HUES6 (cell line): ENCODE measurements around the gene PTCD3.

Experiments
- H3K27ac ChIP-seq: 2 replicates; pipeline ENCODE4 v1.7.0; 2013; ENCODE audit warnings: low read depth, mild to moderate bottlenecking, low read length, inconsistent platforms
- H3K27me3 ChIP-seq: 2 replicates; pipeline ENCODE4 v1.6.1; 2013; ENCODE audit warnings: low read length; ENCODE audit not compliant: control insufficient read depth, insufficient read depth
- H3K36me3 ChIP-seq: 2 replicates; pipeline ENCODE4 v1.6.1; 2013; ENCODE audit warnings: low read length; ENCODE audit not compliant: control insufficient read depth, insufficient read depth
- H3K4me1 ChIP-seq: 2 replicates; pipeline ENCODE4 v1.6.1; 2013; ENCODE audit warnings: low read length; ENCODE audit not compliant: control insufficient read depth, insufficient read depth
- H3K4me3 ChIP-seq: 2 replicates; pipeline ENCODE4 v1.5.1; 2013; ENCODE audit warnings: low read depth, low read length
- H3K9ac ChIP-seq: one replicate; pipeline ENCODE4 v1.6.1; 2013; ENCODE audit warnings: mild to moderate bottlenecking, low read length
- H3K9me3 ChIP-seq: 2 replicates; pipeline ENCODE4 v1.6.1; 2013; ENCODE audit warnings: low read depth, low read length; ENCODE audit not compliant: control insufficient read depth, insufficient read depth

Gene PTCD3

GRCh38 chr2:86087936-86088850 lies 17.8 kb upstream of the PTCD3 start:
- Histone ChIP-seq H3K4me1 (no peaks in the 10 kb centered on the region), H3K4me3 (no peak overlapping the region), H3K27me3 (no peaks in the 10 kb centered on the region), H3K27ac (no peak overlapping the region), H3K36me3 (peaks cover 84% of the 10 kb centered on the region), H3K9ac (no peak overlapping the region), H3K9me3 (no peaks in the 10 kb centered on the region)

- H3K36me3 ChIP-seq: peaks cover 83% of the 10 kb centered on the region
- H3K27ac ChIP-seq: no peak overlapping the region
Measured at GRCh38 chr2:86094229-86094628, 11.8 kb upstream of the PTCD3 start.

GRCh38 chr2:86097114-86097896 lies 8.7 kb upstream of the PTCD3 start:
- no peak overlapping the region for H3K9ac ChIP-seq
- no peak overlapping the region for H3K27ac ChIP-seq
- no peaks in the 10 kb centered on the region for H3K27me3 ChIP-seq
- H3K4me3 ChIP-seq: no peak overlapping the region
- H3K4me1 ChIP-seq: no peaks in the 10 kb centered on the region
- peaks cover 86% of the 10 kb centered on the region for H3K36me3 ChIP-seq
- H3K9me3 ChIP-seq: no peaks in the 10 kb centered on the region

More at GRCh38 chr2:86094229-86094628, 11.8 kb upstream of the PTCD3 start:
- H3K9ac ChIP-seq: no peak overlapping the region
- no peaks in the 10 kb centered on the region for H3K27me3 ChIP-seq
- H3K4me1 ChIP-seq: no peaks in the 10 kb centered on the region
- no peak overlapping the region for H3K4me3 ChIP-seq
- no peaks in the 10 kb centered on the region for H3K9me3 ChIP-seq

- Histone ChIP-seq H3K27me3 (no peaks in the 10 kb centered on the region), H3K27ac (no peak overlapping the region), H3K9ac (no peak overlapping the region), H3K4me3 (no peak overlapping the region), H3K9me3 (no peaks in the 10 kb centered on the region), H3K36me3 (peaks cover 86% of the 10 kb centered on the region), H3K4me1 (no peaks in the 10 kb centered on the region)
Measured at GRCh38 chr2:86097913-86098312, 8.1 kb upstream of the PTCD3 start.

- H3K9me3 ChIP-seq: no peaks in the 10 kb centered on the region
- H3K4me3 ChIP-seq: no peak overlapping the region
- H3K27me3 ChIP-seq: no peaks in the 10 kb centered on the region
- peaks cover 4% of the 10 kb centered on the region for H3K4me1 ChIP-seq
- H3K36me3 ChIP-seq: peaks cover 67% of the 10 kb centered on the region
- no peak overlapping the region for H3K9ac ChIP-seq
- H3K27ac ChIP-seq: no peak overlapping the region
Measured at GRCh38 chr2:86102157-86102556, 3.9 kb upstream of the PTCD3 start.

GRCh38 chr2:86105252-86105968 lies 625 bp upstream of the PTCD3 start, which contains the start of gene POLR1A:
Gene POLR1A, minus strand, starts transcription at chr2:86105886. Its CDS starts 110 bp downstream, at chr2:86105776.
- Histone ChIP-seq H3K9ac (peak within 1 kb of the TSS; percentile 99), H3K4me1 (peaks cover 8% of the 10 kb centered on the region), H3K9me3 (no peaks in the 10 kb centered on the region), H3K4me3 (peak within 1 kb of the TSS; percentile 93), H3K27me3 (no peaks in the 10 kb centered on the region), H3K36me3 (peaks cover 66% of the 10 kb centered on the region), H3K27ac (peak within 1 kb of the TSS; percentile 97)

GRCh38 chr2:86107031-86107430 lies 996 bp downstream of the PTCD3 start:
- Histone ChIP-seq H3K36me3 (peaks cover 65% of the 10 kb centered on the region), H3K27ac (peak overlapping the region; percentile 97)

GRCh38 chr2:86118130-86118529 lies 12.1 kb downstream of the PTCD3 start:
- Histone ChIP-seq H3K9me3 (no peaks in the 10 kb centered on the region), H3K27ac (no peak overlapping the region), H3K9ac (no peak overlapping the region), H3K36me3 (peaks cover 95% of the 10 kb centered on the region), H3K4me1 (peaks cover 18% of the 10 kb centered on the region), H3K4me3 (no peak overlapping the region), H3K27me3 (no peaks in the 10 kb centered on the region)

More at GRCh38 chr2:86107031-86107430, 996 bp downstream of the PTCD3 start:
- Histone ChIP-seq H3K27me3 (no peaks in the 10 kb centered on the region), H3K4me3 (peak overlapping the region; percentile 93), H3K9me3 (no peaks in the 10 kb centered on the region), H3K9ac (peak overlapping the region; percentile 99), H3K4me1 (peaks cover 8% of the 10 kb centered on the region)

- Histone ChIP-seq H3K27ac (no peak overlapping the region), H3K36me3 (peaks cover 98% of the 10 kb centered on the region), H3K9me3 (no peaks in the 10 kb centered on the region), H3K4me1 (no peaks in the 10 kb centered on the region), H3K27me3 (no peaks in the 10 kb centered on the region), H3K4me3 (no peak overlapping the region), H3K9ac (no peak overlapping the region)
Measured at GRCh38 chr2:86123328-86123925, 17.4 kb downstream of the PTCD3 start.

GRCh38 chr2:86124683-86125082 lies 18.6 kb downstream of the PTCD3 start:
- Histone ChIP-seq H3K9ac (no peak overlapping the region), H3K27ac (no peak overlapping the region), H3K9me3 (no peaks in the 10 kb centered on the region), H3K36me3 (peaks cover 98% of the 10 kb centered on the region), H3K4me3 (no peak overlapping the region), H3K27me3 (no peaks in the 10 kb centered on the region), H3K4me1 (no peaks in the 10 kb centered on the region)
